Adrenal gland (tissue), 12 donors: Measurements from ENCODE around the gene LSM7. TPM values are rescaled to one million over a fixed set of nuclear protein-coding genes. Genes with fewer than 3 reads are reported as not detected.

Experiments used
- DNase-seq, 7 donors: peaks; one replicate each; pipeline ENCODE4 v3.0.0-alpha.2; 2019 to 2020
- H3K27ac ChIP-seq, 5 donors: fragments of 200-600 bp; sonication (generic) in 4 of 5; 1 replicate in 3 of 5; 2 replicates in 2 of 5; pipeline versions ENCODE4 v1.5.1 to v1.8.0; 2016 to 2020; ENCODE audit warnings: mild to moderate bottlenecking in 1 of 5
- H3K27me3 ChIP-seq: fragments of 200-600 bp; 2 replicates; pipeline ENCODE4 v1.8.0; 2021
- H3K36me3 ChIP-seq, 2 donors: fragments of 200-600 bp; replicated peaks in 1 of 2; 1 replicate in 1 of 2; 2 replicates in 1 of 2; pipeline versions ENCODE4 v1.5.1 to v1.8.0; 2018 to 2022
- H3K4me1 ChIP-seq, 2 donors: fragments of 200-600 bp; replicated peaks in 1 of 2; 1 replicate in 1 of 2; 2 replicates in 1 of 2; pipeline versions ENCODE4 v1.5.1 to v1.8.0; 2018 to 2021
- H3K4me3 ChIP-seq, 4 donors: fragments of 200-600 bp; sonication (generic) in 3 of 4; one replicate each; pipeline ENCODE4 v1.5.1; 2016 to 2018
- H3K9me3 ChIP-seq, 3 donors: fragments of 200-600 bp; sonication (generic) in 1 of 3; replicated peaks in 1 of 3; 1 replicate in 2 of 3; 2 replicates in 1 of 3; pipeline versions ENCODE4 v1.5.1 to v1.8.0; 2016 to 2021
- CTCF ChIP-seq, 6 experiments: fragments of 450-650 bp in 4 of 6; fragments of 200-600 bp in 2 of 6; sonication (generic) in 1 of 6; IDR thresholded peaks; 1 replicate in 5 of 6; 2 replicates in 1 of 6; pipeline versions ENCODE4 v1.5.1 to v1.8.0; 2016 to 2021; ENCODE audit warnings: antibody characterized with exemption in 6 of 6, mild to moderate bottlenecking in 2 of 6, moderate library complexity in 1 of 6
- POLR2A ChIP-seq, 2 donors: fragments of 450-650 bp; IDR thresholded peaks; one replicate each; pipeline ENCODE4 v1.6.1; 2017; ENCODE audit warnings: antibody characterized with exemption in 2 of 2, mild to moderate bottlenecking in 2 of 2, moderate library complexity in 1 of 2
- WGBS, 4 donors: extraction: QIAGEN DNeasy Blood & Tissue Kit in 2 of 4; methylation state at CpG; one replicate each; pipeline versions ENCODE4 v1.1.5 to v1.1.7; 2013 to 2017; 5-methylcytosine and 5-hydroxymethylcytosine counted together
- intact Hi-C, 2 donors: fragments of 100-400 bp; cut with DNase I; formaldehyde crosslinking; loops; one replicate each; pipeline versions ENCODE4 v1.14.1 to v1.15.0; 2022 to 2023
- polyA plus RNA-seq, 3 donors: library from polyadenylated mRNA; stranded (reverse); fragments of 200-250 nt in 2 of 3; fragments of 350-450 nt in 1 of 3; fragmentation: Illumina TruSeq in 1 of 3; extraction: RNeasy Lipid Tissue Mini Kit (QIAGEN cat#74804) in 1 of 3; gene quantifications; one replicate each; pipeline ENCODE4 v1.2.3, GENCODE V29; 2013 to 2014
- total RNA-seq, 9 donors: library from RNA; depleted of rRNA in 4 of 9; stranded (reverse); fragments of >200 nt in 4 of 9; fragments of 120-200 nt in 1 of 9; fragmentation: NEBNext Ultra II Directional in 1 of 9; extraction: Animal tissue kit (Norgen Biotek cat#: 25700) in 1 of 9; gene quantifications; one replicate each; pipeline versions ENCODE4 v1.1.0 to v1.2.4, GENCODE V29; 2013 to 2023
- donor health status: healthy with polysubstance abuse.
- donor health status: Bipolar disorder and iron deficiency.
- donor health status: DM: yes; HTN: yes; CAD: no.
- donor health status: DM: no; HTN: no; CAD: no.
- donor health status: DM: no; HTN: no; CAD: no.
- donor health status: DM: yes; HTN: yes; CAD: no.

LSM7 gene
- total and polyA plus RNA-seq, 12 donors: 24.1 to 355 (median 78.1) TPM

- peak in 5 of 7 donors; percentile 33 to 82 (median 36) for DNase-seq
- Histone ChIP-seq H3K27ac (no peak overlapping the region), H3K9me3 (no peaks in the 10 kb centered on the region), H3K27me3 (peaks cover 27% of the 10 kb centered on the region), H3K4me3 (no peak overlapping the region), H3K4me1 (peaks cover 0 to 22% of the 10 kb centered on the region in 2 donors), H3K36me3 (no peaks in the 10 kb centered on the region)
- TF ChIP-seq CTCF (IDR thresholded peaks at IDR 0.05) (no peak), POLR2A (IDR thresholded peaks at IDR 0.05) (no peak)
- 18 to 33% (median 24%) methylated on average over 18 to 26 of the region's 26 CpGs for WGBS, 4 donors
- intact Hi-C loops: no loop called here
Observed at GRCh38 chr19:2294687-2295335, 33.6 kb downstream of the LSM7 start.

- peak overlapping the region in 1 of 4 donors; percentile 47 for H3K4me3 ChIP-seq
- TF ChIP-seq POLR2A (IDR thresholded peaks at IDR 0.05) (no peak), CTCF (IDR thresholded peaks at IDR 0.05) (no peak)
- WGBS, 4 donors: 0 to 17% (median 5%) methylated on average over 3 to 67 of the region's 67 CpGs
- H3K27me3 ChIP-seq: peaks cover 42% of the 10 kb centered on the region
- H3K36me3 ChIP-seq: no peaks in the 10 kb centered on the region
- no peak for DNase-seq
- no peak overlapping the region for H3K27ac ChIP-seq
- intact Hi-C loops: no loop called here
- H3K4me1 ChIP-seq: peaks cover 0 to 22% of the 10 kb centered on the region in 2 donors
- no peaks in the 10 kb centered on the region for H3K9me3 ChIP-seq
Observed at GRCh38 chr19:2291185-2291751, 37.1 kb downstream of the LSM7 start.

- peak overlapping the region in 1 of 5 donors; percentile 80 for H3K27ac ChIP-seq
Observed at GRCh38 chr19:2290441-2291184, 37.8 kb downstream of the LSM7 start.

More at GRCh38 chr19:2290441-2291184, 37.8 kb downstream of the LSM7 start:
- H3K27me3 ChIP-seq: peaks cover 38% of the 10 kb centered on the region
- peak overlapping the region in 1 of 4 donors; percentile 47 for H3K4me3 ChIP-seq
- no peaks in the 10 kb centered on the region for H3K9me3 ChIP-seq
- TF ChIP-seq POLR2A (IDR thresholded peaks at IDR 0.05) (no peak), CTCF (IDR thresholded peaks at IDR 0.05) (no peak)
- no peak for DNase-seq
- no peaks in the 10 kb centered on the region for H3K36me3 ChIP-seq
- whole genome bisulfite sequencing, 4 donors: 0 to 20% (median 4%) methylated on average over 1 to 82 of the region's 82 CpGs
- intact Hi-C loops: no loop called here
- H3K4me1 ChIP-seq: peaks cover 0 to 22% of the 10 kb centered on the region in 2 donors
